Measurements from ENCODE around the gene MYMX.

Gene MYMX

DNA sequence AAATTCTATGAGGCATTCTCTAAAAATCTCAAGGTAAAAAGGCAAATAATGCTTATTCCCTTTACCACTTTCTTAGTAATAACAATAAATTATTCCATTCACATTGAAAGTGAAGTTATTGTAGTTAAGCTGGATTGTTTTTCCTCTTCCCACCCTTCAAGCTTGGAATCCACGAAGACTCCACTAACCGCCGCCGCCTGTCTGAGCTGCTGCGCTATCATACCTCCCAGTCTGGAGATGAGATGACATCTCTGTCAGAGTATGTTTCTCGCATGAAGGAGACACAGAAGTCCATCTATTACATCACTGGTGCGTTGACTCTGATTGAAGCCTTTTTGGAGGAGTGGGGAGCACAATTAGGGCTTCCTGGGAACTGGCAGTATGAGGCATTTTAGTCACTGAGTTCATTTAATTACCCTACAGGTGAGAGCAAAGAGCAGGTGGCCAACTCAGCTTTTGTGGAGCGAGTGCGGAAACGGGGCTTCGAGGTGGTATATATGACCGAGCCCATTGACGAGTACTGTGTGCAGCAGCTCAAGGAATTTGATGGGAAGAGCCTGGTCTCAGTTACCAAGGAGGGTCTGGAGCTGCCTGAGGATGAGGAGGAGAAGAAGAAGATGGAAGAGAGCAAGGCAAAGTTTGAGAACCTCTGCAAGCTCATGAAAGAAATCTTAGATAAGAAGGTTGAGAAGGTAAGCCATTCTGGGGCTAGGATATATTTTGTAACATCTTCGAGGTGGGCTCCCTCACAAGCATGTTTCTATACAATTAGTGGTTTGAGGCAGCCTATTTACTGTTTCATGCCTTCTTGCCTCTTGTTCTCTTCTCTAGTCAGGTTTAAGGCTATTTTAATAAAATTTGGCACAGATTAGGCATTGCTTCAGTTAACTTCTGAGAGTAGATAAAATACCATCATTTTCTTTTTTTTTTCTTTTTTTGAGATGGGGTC lies 35.1 kb downstream of the MYMX start:
- peaks cover 4% of the 10 kb centered on the region for H3K27me3 Mint-ChIP-seq (ENCODE audit: low read depth)
- TF ChIP-seq CTCF (IDR thresholded peaks at IDR 0.05; ENCODE audit: unreplicated experiment in 3 of 3), result no peak
- H3K27ac Mint-ChIP-seq, result no peak overlapping the region
- H3K36me3 Mint-ChIP-seq (ENCODE audit: low read depth), result peaks cover 71% of the 10 kb centered on the region
- peaks cover 51% of the 10 kb centered on the region for H3K4me1 Mint-ChIP-seq
- no peaks in the 10 kb centered on the region for H3K9me3 Mint-ChIP-seq
- peak overlapping the region; percentile 6 to 61 (median 34) for H3K4me3 Mint-ChIP-seq

GRCh38 chr6:44253307-44254101 lies 36.8 kb downstream of the MYMX start:
- peaks cover 64% of the 10 kb centered on the region for H3K36me3 Mint-ChIP-seq (ENCODE audit: low read depth)
- peak overlapping the region in 2 of 3 experiments; percentile 40 to 52 for H3K4me3 Mint-ChIP-seq
- peak; percentile 20 to 39 (median 24) for TF ChIP-seq CTCF (IDR thresholded peaks at IDR 0.05; ENCODE audit: unreplicated experiment in 3 of 3)
- peaks cover 49% of the 10 kb centered on the region for H3K4me1 Mint-ChIP-seq
- no peaks in the 10 kb centered on the region for H3K9me3 Mint-ChIP-seq
- H3K27ac Mint-ChIP-seq, result no peak overlapping the region
- no peaks in the 10 kb centered on the region for H3K27me3 Mint-ChIP-seq (ENCODE audit: low read depth)

GRCh38 chr6:44254191-44255104 lies 37.7 kb downstream of the MYMX start:
- H3K9me3 Mint-ChIP-seq, result no peaks in the 10 kb centered on the region
- peak overlapping the region; percentile 19 to 67 (median 58) for H3K27ac Mint-ChIP-seq
- H3K36me3 Mint-ChIP-seq (ENCODE audit: low read depth), result peaks cover 58% of the 10 kb centered on the region
- peak overlapping the region; percentile 85 to 90 (median 88) for H3K4me3 Mint-ChIP-seq
- H3K4me1 Mint-ChIP-seq, result peaks cover 42% of the 10 kb centered on the region
- H3K27me3 Mint-ChIP-seq (ENCODE audit: low read depth), result no peaks in the 10 kb centered on the region
- no peak for TF ChIP-seq CTCF (IDR thresholded peaks at IDR 0.05; ENCODE audit: unreplicated experiment in 3 of 3)

DNA sequence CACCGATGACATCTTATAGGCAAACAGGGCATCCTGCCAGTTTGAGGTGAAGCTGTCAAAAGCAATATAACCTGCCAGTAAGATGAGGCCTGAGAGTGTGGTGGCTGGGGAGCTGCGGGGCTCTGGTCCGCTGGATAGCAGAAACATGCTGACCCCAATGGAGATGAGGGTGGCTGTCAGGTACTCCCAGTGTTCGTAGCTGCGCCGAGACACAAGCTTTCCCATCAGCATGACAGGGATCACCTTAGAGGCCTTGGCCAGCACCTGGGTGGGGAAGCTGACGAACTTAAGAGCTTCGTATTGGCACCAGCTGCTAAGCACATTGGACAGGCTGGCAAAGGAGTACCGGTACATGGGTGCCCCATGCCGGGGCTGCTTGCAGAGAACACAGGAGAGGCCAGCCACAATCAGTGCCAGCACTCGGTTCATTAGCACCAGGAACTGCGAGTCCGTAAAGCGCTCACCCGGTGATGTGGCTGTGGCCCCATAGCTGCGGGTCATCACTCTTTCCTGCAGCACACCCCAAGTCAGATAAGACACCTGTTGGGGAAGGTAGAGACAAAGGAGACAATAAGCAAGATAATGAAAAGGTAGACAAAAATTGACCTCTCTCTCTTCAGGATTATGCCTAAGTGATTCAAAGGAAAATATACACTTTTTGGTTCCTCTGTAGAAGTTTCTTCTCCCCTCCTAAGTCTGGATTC lies 38.5 kb downstream of the MYMX start:
- H3K9me3 Mint-ChIP-seq, result no peaks in the 10 kb centered on the region
- no peaks in the 10 kb centered on the region for H3K27me3 Mint-ChIP-seq (ENCODE audit: low read depth)
- peak overlapping the region; percentile 19 to 72 (median 58) for H3K27ac Mint-ChIP-seq
- TF ChIP-seq CTCF (IDR thresholded peaks at IDR 0.05; ENCODE audit: unreplicated experiment in 3 of 3), result no peak
- H3K36me3 Mint-ChIP-seq (ENCODE audit: low read depth), result peaks cover 50% of the 10 kb centered on the region
- peak overlapping the region; percentile 85 to 90 (median 88) for H3K4me3 Mint-ChIP-seq
- H3K4me1 Mint-ChIP-seq, result peaks cover 35% of the 10 kb centered on the region

Data from nephron (organoid).